ENCODE results near the gene SRD5A2.

DNA sequence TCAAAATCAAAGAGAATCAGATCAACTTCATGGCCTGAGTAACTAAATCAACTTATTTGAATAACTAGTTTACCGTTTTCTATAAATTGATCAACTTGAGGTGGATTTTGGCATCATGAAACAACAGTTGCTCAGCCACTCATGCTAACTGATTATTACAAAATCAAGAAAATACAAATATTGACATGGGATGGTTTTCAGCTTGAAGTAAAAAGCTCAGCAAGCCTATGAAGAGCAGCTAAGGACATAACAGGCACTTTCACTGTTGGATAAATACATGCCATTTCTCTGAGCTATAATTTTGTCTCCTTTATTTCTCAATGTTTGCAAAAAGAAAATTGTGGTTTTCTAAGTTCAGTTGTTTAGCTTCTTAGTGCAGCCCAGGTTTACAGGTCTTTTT lies 18.9 kb downstream of the SRD5A2 start:
- TF ChIP-seq RAD21 (IDR thresholded peaks at IDR 0.05; ENCODE audit: low read depth) (no peak), EP300 (IDR thresholded peaks at IDR 0.05; ENCODE audit: borderline replicate concordance) (no peak), CEBPB (IDR thresholded peaks at IDR 0.05) (no peak), FOXM1 (IDR thresholded peaks at IDR 0.05; ENCODE audit: borderline replicate concordance, low read depth) (no peak), YY1 (IDR thresholded peaks at IDR 0.05; ENCODE audit: low read depth) (no peak), CREB1 (IDR thresholded peaks at IDR 0.05; ENCODE audit: low read depth) (no peak)
- TF ChIP-seq, protein P1, sequence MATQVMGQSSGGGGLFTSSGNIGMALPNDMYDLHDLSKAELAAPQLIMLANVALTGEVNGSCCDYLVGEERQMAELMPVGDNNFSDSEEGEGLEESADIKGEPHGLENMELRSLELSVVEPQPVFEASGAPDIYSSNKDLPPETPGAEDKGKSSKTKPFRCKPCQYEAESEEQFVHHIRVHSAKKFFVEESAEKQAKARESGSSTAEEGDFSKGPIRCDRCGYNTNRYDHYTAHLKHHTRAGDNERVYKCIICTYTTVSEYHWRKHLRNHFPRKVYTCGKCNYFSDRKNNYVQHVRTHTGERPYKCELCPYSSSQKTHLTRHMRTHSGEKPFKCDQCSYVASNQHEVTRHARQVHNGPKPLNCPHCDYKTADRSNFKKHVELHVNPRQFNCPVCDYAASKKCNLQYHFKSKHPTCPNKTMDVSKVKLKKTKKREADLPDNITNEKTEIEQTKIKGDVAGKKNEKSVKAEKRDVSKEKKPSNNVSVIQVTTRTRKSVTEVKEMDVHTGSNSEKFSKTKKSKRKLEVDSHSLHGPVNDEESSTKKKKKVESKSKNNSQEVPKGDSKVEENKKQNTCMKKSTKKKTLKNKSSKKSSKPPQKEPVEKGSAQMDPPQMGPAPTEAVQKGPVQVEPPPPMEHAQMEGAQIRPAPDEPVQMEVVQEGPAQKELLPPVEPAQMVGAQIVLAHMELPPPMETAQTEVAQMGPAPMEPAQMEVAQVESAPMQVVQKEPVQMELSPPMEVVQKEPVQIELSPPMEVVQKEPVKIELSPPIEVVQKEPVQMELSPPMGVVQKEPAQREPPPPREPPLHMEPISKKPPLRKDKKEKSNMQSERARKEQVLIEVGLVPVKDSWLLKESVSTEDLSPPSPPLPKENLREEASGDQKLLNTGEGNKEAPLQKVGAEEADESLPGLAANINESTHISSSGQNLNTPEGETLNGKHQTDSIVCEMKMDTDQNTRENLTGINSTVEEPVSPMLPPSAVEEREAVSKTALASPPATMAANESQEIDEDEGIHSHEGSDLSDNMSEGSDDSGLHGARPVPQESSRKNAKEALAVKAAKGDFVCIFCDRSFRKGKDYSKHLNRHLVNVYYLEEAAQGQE (IDR thresholded peaks at IDR 0.05; ENCODE audit: low read depth), result no peak
- TF ChIP-seq, protein P2, sequence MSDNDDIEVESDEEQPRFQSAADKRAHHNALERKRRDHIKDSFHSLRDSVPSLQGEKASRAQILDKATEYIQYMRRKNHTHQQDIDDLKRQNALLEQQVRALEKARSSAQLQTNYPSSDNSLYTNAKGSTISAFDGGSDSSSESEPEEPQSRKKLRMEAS (IDR thresholded peaks at IDR 0.05), result no peak

Measured in Ishikawa (cell line).